ENCODE results near the gene SV2C.

Gene SV2C

DNA sequence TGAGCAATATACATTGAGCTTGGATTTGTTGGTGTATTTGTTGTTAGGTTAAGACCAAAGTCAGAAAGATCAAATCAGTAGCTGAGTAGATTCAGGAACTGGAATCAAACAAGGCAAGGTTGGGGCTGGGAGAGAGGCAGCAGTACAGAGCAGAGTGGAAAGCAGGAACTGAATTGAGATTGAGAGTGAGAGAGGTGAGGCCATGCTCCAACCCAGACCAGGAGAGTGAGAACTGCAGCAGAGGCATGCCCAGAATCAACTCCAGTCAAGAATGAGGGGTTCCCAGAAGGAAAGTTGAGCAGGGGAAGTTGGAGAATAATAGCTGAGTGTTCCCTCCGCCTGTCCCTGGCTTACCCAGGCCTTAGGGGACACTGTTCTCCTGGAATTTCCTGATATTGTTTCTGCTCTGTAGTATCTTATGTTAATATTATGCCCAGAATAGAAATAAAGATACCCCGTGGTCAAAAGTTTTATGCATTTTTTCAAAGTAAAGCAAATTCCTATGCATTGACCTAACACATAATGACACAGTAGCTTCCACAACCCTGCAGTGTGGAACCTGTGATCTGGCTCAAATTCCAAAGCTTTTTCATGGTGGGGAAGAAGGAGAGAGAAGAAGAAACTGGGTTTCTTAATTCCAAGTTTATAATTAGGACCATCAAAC lies 82.7 kb downstream of the SV2C start:
- no peak for DNase-seq

DNA sequence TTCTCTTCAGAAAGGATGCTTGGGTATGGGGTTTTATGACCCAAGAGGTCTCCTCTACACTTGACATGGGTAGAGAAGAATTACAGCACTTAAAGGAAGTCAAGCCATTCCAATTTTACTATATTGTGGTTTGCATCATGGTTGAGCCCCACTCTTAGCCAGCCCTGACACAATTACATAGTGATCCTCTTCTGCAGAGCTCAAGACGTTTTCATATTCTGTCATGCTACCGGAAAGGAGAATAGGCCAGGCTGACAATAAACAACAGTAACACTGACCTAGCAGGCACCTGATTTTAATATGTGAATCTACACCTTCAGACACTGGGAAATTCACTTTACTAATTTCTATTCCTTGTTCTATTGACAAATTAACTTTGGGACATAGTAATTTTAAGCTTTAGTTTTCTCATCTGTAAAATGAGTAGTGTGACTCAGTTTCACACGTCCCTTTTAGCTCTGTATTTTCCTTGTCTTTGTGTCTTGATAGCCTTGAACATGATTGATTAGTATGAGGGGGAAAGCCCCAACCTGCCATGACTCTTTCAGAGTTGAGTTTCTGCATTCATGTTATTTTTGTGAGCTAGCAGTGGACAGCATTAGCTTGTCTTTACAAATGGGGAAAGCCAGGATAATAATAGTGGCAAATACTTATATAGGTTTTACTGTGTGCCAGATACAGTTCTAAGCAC lies 83.8 kb downstream of the SV2C start:
- DNase-seq, result no peak

DNA sequence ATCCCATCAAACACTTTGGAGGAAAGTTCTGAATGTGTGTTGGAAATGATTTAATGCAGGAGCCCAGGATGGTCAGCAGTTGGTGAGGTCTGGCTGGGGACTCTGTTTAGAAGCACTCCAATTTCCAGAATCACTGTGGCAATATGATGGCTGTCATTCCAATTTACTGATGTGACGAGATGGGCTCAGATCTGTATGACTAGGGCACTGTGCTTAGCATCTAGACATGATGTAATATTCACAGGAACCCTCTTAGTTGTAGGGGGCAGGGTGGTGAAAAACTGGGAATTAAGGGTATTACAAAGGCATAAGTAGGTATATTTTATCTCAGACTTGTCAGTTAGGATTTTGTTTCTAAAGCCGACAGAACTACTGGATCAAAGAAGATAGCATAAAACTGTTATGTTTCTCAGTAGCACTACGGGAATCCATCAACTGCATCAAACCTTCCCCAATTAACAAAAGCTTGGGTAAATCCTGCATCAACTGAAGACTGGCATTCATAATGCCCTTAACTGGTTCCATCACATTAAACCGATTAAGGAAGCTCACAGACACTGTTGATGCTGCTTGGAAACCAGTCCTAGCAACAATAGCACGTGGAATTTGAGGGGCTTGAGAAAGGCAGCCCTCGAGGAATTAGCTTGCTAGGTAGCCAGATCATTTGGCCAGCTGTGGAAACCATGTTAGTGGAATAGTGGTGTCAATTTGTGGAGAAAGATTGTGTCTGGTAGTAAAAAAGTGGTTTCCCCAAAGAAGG lies 86.1 kb downstream of the SV2C start:
- no peak for DNase-seq

DNA sequence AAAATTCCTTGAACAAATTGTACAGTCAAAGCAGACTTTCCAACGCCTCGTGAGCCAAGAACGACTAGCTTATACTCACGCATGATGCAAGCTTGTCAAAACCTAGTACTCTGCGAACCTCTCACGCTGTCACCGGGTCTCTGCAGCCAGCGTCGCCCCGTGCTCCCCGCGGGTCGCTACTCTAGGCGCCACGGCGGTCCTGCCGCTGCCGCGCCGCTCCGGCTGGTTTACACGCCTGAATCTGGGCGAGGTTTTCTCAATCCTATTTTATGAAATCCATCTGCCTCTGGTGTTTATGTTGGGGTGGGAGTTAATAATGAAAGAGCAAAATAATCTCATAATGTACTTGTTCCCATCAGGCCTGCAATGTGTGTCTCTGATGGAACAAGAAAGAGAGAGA lies 90.9 kb downstream of the SV2C start:
- no peak for DNase-seq

DNA sequence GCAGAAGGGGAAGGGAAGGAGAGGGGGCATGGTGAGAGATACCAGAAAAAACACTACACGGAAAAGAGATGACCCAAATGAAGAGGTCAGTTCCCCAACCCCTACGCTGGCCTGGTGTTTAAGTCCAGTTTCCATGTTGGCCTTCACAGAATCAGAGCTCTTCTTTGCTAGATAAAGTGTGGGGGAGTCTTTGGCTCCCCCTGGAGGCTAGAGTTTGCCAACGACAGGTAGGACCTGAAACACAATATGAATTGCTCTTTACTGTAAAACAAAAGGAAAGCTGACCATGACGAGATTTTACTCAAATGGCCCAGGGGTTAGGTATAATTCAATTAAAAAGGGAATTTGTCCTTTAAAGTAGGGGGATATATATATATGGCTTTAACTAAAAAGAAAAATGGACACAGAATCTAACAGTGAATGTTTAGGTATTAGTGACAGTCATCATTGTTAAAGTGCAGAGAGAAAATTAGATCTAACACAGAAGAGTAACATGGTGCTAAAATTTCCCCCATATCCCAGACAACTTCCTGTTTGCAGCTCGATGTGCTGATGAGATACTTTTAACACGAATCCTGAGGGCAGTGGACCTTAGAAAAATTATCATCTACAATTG lies 92.0 kb downstream of the SV2C start:
- DNase-seq, result peak; percentile 65

DNA sequence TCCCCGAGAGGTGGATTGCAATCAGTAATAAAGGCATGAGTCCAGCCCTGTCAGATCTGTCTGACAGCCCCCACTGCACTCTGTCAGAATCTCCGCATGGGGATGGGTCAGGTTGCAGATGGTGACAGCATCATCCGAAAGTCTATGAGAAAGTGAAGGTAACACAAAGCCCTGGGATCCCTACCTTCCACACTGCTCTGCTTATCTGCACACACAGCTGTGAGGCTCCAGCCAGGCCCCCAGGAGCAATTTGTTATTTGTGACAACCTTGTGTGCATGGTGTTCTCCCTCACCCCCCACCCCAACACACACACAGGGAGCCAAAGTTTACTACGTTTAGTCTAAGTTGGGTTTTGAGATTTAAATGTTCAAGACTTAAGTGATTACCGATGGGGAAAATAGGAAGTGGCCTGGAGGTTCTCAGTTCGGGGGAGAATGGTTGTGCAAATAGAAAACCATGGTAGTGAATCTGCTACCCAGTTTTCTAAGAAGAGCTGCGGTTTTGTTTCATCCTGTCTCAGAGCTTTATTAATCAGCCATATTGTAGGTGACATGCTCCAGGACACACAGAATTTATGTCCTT lies 92.7 kb downstream of the SV2C start:
- peak; percentile 21 for DNase-seq

DNA sequence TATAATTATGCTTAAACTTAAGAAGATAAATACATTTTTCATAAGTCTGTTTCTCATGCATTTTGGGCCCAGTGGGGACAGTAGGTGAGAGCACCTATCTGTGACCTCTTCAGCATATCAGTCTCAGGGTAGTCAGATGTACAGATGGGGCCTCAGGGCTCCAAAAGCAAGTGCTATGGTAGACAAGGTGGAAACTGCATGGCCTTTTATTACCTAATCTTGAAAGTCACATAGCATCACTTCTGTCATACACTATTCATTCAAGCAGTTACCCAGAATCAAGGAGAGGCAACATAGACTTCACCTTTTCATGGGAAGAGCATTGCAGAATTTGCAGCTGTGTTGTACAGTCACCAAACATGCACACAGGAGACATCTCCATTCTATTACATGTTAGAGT lies 94.8 kb downstream of the SV2C start:
- DNase-seq, result no peak

DNA sequence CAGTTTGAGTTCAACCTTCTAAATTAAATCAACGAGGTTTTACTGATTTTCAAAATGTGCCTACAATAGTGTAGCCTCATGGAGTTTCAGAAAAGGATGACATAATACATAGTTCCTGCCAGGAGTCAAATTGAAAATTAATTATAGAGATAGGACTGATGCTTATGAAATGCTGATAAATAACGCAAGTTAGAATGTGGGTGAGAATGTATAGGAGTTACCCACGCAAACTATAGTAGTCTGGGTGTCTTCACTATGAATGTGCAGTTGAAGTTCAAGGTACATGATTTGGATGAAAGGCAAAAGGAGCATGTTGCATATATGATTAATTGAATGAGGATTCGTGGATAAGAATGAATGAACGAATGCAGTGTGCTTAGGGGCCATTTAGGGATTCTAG lies 95.7 kb downstream of the SV2C start:
- DNase-seq, result no peak

DNA sequence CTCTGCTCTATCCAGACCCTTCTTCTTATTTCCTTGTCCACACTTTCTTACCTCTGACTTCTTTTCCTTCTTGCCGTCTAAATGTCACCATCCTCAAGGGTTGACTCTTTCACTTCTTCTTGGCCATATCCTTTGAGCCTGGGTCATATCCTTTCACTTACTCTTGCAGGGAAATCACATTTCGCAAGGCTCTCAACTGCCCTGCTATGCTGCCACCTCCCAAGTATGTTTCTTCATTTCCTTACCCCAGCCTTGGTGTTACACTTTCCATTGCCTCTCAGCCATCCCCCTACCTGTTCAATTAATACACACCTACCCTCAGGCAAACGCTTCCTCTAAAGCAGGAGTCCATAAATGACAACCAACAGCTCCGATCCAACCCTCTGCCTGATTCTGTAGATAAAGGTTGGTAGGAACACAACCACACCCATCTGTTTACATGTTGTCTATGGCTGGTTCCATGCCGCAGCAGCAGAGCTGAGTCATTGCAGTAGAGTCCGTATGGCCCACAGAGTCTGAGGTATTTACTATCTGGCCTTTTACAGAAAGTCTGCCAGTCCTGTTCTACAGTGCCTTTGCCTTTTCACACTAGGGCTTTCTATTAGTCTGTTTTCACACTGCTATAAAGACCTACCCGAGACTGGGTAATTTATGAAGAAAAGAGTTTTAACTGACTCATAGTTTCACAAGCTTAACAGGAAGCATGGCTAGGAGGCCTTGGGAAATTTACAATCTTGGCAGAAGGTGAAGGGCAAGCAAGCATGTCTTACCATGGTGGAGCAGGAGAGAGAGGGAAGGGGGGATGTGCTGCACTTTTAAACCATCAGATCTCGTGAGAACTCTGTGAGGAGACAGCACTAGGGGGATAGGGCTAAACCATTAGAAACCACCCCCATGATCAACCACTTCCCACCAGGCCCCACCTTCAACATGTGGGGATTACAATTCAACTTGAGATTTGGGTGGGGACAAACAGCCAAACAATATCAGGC lies 97.9 kb downstream of the SV2C start:
- peak; percentile 28 for DNase-seq

DNA sequence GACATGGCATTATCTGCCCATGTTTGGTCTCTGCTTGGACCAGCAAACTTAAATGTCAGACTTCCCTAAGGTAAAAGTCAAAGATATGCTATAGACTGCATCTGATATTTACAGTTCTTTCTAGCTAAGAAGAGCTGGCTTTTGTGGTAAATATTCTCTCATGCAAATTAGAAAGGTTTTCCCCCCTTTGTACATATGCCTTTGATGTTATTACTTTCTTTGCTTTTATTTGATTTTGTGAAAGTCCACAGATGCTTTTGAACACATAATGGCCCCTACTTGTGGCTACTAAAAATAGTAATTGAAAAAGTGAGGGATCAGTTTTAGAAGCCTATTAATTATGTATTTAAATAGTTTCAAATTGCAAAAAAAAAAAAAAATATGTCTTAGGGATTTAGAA lies 104.2 kb downstream of the SV2C start:
- no peak for DNase-seq

DNA sequence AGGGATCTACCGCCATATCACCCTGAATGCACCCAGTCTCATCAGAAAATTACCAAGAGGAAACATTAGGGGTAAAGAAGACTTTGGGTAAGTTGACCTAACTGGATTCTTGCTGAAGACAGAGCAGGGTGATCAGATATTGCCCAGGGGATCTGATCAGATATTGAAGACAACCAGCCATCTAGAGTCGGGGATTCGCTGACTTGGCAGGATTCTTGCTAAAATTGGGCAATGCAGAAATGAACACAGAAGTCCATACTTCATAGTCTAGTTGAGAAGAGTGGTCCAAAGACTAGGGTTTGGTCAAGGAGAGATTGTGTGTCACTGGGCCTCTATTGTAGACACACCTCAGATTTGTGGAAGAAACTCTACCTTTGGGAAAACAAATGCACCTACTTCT lies 107.2 kb downstream of the SV2C start:
- no peak for DNase-seq

DNA sequence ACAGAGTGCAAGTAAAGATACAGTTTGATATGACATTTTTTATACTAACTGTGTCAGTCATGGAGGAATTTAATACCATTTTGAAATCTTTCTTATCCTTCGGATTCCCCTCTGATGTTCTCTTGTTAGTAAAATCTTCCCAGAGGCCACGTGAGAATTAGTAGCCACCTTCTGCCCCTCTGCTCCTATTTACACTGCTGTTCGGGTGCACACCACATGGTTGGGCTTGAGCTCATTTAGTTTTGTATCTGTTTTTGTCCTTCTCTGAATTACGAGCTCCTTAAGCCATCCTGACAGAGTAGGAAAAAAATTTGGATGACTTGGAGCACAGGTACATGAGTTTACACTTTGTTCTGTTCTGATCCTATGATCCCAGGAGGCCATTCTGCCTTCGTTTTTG lies 109.7 kb downstream of the SV2C start:
- DNase-seq, result no peak

DNA sequence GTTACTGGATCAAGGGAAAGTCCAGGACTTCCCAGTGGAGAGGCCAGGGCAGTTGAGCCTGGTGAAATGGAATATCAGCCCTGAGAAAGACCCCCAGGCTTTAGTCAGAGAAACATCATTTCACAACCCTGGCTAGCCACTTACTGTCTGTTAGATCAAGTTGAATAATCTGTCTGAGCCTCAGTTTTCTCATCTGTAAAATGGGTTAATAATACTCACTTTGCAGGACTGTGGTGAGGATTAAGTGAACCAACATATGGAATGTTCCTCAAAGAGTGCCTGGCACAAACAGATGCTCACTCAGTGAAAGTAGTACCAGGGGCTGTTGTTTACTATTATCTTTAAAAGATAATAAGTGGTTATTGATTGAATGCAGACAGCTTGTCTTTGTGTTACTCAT lies 110.5 kb downstream of the SV2C start:
- no peak for DNase-seq

DNA sequence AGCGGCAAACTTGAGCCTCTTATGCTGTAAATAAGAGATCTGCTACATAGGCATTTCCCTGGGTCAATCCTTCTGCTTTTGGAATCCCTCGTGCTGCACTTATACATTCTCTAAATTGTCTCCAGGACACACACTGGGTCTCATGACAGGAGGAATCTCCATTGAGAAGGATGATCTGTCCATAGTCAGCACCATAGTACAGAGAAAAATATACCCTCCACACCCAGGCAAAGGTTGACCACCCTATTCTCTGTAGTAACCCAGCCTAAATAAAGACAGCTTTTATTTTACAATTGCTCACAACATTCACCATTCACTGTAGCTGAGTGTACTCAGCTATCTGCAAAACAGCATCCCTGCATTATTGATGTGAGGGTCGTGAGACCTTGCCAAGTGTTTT lies 111.2 kb downstream of the SV2C start:
- DNase-seq, result no peak

DNA sequence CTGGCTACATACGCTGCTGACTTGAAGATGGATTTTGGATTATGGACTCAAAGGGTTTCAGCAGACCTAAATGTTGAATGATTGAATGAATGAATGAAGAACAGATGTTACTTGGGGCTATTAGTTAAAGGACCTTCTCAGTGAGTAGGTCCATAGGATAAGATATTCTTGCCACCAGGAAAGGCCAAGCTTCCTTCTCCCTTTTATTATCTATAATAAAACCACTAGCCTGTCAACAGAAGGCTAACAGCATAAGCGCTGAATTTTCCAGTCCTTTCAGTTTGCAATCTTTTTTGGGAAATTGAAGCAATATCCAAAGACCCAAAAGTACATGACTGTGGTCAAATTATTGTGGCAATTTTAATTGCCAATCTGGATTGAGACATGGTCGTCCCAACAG lies 113.3 kb downstream of the SV2C start:
- no peak for DNase-seq

DNA sequence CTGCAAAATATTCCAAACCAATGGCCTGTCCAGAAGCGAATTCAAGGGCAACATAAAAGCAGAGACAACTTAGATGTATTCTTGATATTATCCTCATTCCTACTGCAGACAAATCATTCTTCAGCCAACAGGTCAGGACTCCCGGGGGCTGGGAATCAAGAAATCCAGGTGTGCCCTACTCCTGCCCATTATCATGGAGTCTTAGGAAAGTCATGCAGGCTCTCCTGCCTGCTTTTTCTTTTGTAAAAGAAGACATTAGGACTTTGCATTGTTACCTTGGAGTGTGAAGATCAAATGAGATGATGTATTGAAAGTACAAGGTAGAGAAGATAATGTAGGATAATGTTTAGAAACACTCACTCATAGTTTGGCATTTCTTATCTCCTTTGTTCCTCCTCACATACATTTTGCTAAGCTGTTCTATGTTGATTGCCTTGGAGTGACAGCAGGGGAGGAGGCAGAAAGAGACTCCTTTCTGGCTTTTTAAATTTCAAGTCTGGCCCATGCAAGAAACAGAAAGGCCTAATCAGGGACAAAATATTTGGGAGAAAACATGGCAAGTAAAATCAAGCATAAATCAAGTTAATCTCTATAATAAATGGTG lies 113.8 kb downstream of the SV2C start:
- no peak for DNase-seq

DNA sequence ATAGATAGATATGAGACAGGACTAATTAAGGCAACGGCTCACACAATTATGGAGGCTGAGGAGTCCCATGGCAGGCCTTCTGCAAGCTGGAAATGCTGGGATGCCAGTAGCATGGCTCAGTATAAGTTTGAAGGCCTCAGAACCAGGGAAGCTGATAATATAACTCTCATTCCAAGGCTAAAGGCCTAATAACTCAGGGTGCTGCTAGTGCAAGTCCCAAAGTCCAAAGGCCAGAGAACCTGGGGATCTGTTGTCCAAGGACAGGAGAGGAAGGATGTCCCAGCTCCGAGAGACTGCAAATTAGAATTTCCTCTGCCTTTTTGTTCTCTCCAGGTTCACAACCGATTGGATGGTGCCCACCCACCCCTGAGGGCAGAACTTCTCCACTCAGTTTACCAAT lies 114.5 kb downstream of the SV2C start:
- DNase-seq, result no peak

DNA sequence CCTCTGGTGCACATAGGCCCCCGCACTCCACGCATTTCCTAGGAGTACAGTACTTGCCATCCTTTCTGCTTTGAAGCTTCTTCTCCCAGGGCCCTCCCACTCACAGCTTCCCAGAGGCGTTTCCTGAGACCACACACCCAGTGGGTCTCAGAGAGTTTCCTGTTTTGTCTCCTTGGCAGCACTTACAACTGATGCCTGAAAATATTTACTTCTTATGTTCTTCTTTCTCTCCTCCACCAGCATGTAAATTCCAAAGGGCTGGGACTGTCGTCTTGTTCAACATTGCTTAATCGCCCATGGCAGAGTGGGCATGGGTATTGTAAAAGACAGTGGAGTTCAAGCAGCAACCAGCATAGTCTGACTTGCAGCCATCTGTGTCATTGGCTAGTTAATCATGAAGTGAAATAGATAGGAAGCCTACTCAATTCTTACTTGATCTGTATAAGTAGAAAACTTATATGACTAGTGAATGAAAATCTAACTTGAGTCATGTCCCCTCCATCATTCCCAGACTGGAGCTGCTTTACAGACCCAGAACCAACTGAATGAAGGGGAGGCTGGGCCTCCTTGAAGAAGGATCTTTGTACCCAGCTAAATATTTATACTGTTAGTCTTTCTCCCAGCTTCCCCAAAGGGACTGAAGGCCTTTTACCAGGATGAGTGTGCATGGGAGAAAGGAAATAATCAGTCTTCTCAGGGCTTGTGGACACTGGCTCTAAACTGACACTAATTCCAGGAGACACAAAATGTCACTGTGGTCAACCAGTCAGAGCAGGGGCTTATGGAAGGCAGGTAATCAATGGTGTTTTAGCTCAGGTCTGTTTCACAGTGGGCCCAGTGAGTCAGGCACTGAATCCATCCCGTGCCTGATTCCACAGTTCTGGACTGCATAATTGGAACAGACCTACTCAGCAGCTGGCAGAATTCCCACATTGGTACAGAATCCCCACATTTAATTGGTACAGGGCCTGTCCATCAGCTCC lies 116.4 kb downstream of the SV2C start:
- DNase-seq, result no peak

DNA sequence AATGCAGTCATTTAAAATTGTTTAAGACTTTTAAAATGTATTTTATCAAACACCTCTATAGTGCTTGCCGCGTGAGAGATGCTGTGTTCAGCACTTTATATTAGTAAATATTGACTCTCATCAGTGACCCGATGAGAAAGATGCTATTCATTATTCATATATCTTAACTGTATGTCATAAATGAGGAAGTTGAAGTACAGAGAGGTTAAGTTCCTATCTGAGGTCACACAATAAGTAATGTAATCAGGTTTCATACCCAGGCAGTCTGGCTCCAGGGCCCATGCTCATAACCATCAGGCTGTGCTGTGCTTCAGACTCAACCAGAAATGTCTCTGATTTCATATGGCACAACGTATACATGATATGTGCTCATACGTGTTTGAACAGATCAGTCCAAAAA lies 119.0 kb downstream of the SV2C start:
- no peak for DNase-seq

DNA sequence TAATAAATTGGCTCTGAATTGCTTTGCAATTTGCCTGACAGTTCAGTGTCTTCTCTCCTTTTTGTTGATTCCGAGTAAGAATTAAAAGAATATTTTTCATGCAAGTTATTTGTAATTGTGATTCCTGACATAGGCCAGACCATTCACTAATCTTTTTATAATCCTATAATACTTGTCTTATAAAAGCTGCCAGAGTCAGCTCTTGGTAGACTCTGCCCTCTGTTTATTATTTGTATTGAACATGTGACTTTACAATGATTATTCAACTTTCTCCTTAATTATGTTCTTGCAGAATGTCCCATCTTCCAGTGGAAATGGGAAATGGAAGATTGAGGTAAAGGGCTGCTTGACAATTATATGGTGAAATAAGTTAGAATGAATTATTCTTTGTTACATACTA lies 121.0 kb downstream of the SV2C start:
- DNase-seq, result no peak
